Loucy (cell line): ENCODE data around the gene TSTD2.

Source experiments
- H2AFZ ChIP-seq: fragments of 200-600 bp; sonication (generic); 2 replicates; pipeline ENCODE4 v1.6.0; 2016; ENCODE audit warnings: antibody characterized with exemption, mild to moderate bottlenecking, low read length, moderate library complexity
- H3F3A ChIP-seq: fragments of 200-600 bp; 2 replicates; pipeline ENCODE4 v1.6.0; 2016; ENCODE audit warnings: antibody characterized with exemption, low read depth, mild to moderate bottlenecking
- H3K27me3 ChIP-seq: fragments of 200-600 bp; sonication (generic); 2 replicates; pipeline ENCODE4 v1.6.1; 2014; ENCODE audit warnings: low read length, mild to moderate bottlenecking; ENCODE audit not compliant: insufficient read depth, poor library complexity, severe bottlenecking
- H3K36me3 ChIP-seq: fragments of 200-600 bp; sonication (generic); 2 replicates; pipeline ENCODE4 v1.6.1; 2016; ENCODE audit warnings: low read length; ENCODE audit not compliant: insufficient read depth
- H3K4me1 ChIP-seq: fragments of 200-600 bp; sonication (generic); 2 replicates; pipeline ENCODE4 v1.5.1; 2014; ENCODE audit warnings: low read length, mild to moderate bottlenecking; ENCODE audit not compliant: insufficient read depth, poor library complexity, severe bottlenecking
- H3K4me2 ChIP-seq: fragments of 200-600 bp; sonication (generic); 2 replicates; pipeline ENCODE4 v1.6.0; 2014; ENCODE audit warnings: antibody characterized with exemption, low read length, low read depth, mild to moderate bottlenecking; ENCODE audit not compliant: poor library complexity, severe bottlenecking
- H3K4me3 ChIP-seq: fragments of 200-600 bp; sonication (generic); 2 replicates; pipeline ENCODE4 v1.5.1; 2014; ENCODE audit warnings: low read length, mild to moderate bottlenecking, mixed read lengths; ENCODE audit not compliant: poor library complexity, severe bottlenecking
- H3K79me2 ChIP-seq: fragments of 200-600 bp; sonication (generic); 2 replicates; pipeline ENCODE4 v1.6.1; 2014; ENCODE audit warnings: low read length; ENCODE audit not compliant: insufficient read depth
- H3K9ac ChIP-seq: fragments of 200-600 bp; sonication (generic); 2 replicates; pipeline ENCODE4 v1.6.0; 2014; ENCODE audit warnings: mild to moderate bottlenecking, low read depth, low read length, moderate library complexity; ENCODE audit not compliant: poor library complexity, severe bottlenecking
- H3K9me2 ChIP-seq: fragments of 200-600 bp; sonication (generic); replicated peaks from 2 replicates; pipeline ENCODE4 v1.6.1; 2016; ENCODE audit warnings: low read depth, low read length, mixed read lengths
- H3K9me3 ChIP-seq: fragments of 200-600 bp; sonication (generic); 2 replicates; pipeline ENCODE4 v1.6.1; 2014; ENCODE audit warnings: mild to moderate bottlenecking, antibody characterized with exemption, low read length, low read depth; ENCODE audit not compliant: insufficient read depth
- H4K20me1 ChIP-seq: fragments of 200-600 bp; sonication (generic); 2 replicates; pipeline ENCODE4 v1.6.0; 2014; ENCODE audit warnings: antibody characterized with exemption, low read length, mild to moderate bottlenecking; ENCODE audit not compliant: insufficient read depth, poor library complexity, severe bottlenecking
- EZH2phosphoT487 ChIP-seq: fragments of 200-600 bp; IDR thresholded peaks from 2 replicates; pipeline ENCODE4 v1.6.1; 2018; ENCODE audit warnings: antibody characterized with exemption, mild to moderate bottlenecking, moderate library complexity, borderline replicate concordance
- TF ChIP-seq, protein P1 (sequence below): fragments of 200-600 bp; sonication (generic); conservative IDR thresholded peaks from 2 replicates; pipeline ENCODE4 v1.5.1; 2014; ENCODE audit warnings: mild to moderate bottlenecking, antibody characterized with exemption, low read length

Gene TSTD2

GRCh38 chr9:97601228-97601898, 31.8 kb downstream of the TSTD2 start:
- no peaks in the 10 kb centered on the region for H3K27me3 ChIP-seq
- no peak overlapping the region for H3K4me2 ChIP-seq
- no peaks in the 10 kb centered on the region for H3F3A ChIP-seq
- H3K9me2 ChIP-seq, result no peaks in the 10 kb centered on the region
- no peaks in the 10 kb centered on the region for H4K20me1 ChIP-seq
- H3K79me2 ChIP-seq, result no peaks in the 10 kb centered on the region
- no peaks in the 10 kb centered on the region for H3K9me3 ChIP-seq
- H3K36me3 ChIP-seq, result peaks cover 60% of the 10 kb centered on the region; the same call in 1 of the 2 replicates
- TF ChIP-seq EZH2phosphoT487, result no peak
- TF ChIP-seq, protein P1, sequence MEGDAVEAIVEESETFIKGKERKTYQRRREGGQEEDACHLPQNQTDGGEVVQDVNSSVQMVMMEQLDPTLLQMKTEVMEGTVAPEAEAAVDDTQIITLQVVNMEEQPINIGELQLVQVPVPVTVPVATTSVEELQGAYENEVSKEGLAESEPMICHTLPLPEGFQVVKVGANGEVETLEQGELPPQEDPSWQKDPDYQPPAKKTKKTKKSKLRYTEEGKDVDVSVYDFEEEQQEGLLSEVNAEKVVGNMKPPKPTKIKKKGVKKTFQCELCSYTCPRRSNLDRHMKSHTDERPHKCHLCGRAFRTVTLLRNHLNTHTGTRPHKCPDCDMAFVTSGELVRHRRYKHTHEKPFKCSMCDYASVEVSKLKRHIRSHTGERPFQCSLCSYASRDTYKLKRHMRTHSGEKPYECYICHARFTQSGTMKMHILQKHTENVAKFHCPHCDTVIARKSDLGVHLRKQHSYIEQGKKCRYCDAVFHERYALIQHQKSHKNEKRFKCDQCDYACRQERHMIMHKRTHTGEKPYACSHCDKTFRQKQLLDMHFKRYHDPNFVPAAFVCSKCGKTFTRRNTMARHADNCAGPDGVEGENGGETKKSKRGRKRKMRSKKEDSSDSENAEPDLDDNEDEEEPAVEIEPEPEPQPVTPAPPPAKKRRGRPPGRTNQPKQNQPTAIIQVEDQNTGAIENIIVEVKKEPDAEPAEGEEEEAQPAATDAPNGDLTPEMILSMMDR, result no peak
- H3K4me3 ChIP-seq, result no peak overlapping the region
- no peak overlapping the region for H3K9ac ChIP-seq
- H3K4me1 ChIP-seq, result no peaks in the 10 kb centered on the region
- H2AFZ ChIP-seq, result no peak overlapping the region

DNA sequence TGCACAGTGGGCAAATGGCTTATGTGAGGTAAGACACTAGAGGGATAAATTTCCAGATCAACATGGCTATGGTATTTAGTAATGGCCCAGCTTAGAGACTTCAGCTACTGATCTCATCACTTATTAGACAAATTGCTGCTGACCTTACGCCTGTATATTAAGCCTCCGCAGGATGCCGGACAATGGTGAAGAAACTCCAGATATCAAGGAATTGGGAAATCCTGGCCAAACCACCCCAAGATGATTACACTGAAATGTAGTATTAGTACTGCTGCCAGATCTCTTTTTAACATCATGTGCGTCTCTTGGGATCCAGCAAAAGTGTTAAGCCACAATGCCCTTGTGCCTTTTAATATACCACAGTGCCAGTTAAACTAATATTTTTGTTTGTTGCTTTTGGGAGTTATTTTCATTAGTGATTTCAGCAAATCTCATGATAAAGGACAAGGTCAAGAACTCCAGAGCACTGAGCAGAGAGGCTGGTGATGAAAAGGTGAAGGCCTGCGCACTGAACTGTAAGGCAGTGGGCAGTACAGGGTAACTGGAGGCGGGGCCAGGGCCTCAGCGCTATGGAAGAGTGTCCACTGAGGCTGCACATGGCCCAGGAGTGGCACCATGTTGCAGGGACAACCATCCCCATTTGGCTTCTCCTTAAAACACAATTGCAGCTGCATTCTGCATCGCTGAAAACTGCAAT, 32.5 kb downstream of the TSTD2 start:
- Histone ChIP-seq H3K4me2 (no peak overlapping the region), H3K4me1 (no peaks in the 10 kb centered on the region), H3K9me3 (no peaks in the 10 kb centered on the region), H3K9ac (no peak overlapping the region), H2AFZ (no peak overlapping the region), H3K9me2 (no peaks in the 10 kb centered on the region), H3K36me3 (peaks cover 60% of the 10 kb centered on the region; the same call in 1 of the 2 replicates), H3K27me3 (no peaks in the 10 kb centered on the region), H3K4me3 (no peak overlapping the region), H3F3A (no peaks in the 10 kb centered on the region), H4K20me1 (no peaks in the 10 kb centered on the region), H3K79me2 (no peaks in the 10 kb centered on the region)
- TF ChIP-seq, protein P1, result no peak
- no peak for TF ChIP-seq EZH2phosphoT487

DNA sequence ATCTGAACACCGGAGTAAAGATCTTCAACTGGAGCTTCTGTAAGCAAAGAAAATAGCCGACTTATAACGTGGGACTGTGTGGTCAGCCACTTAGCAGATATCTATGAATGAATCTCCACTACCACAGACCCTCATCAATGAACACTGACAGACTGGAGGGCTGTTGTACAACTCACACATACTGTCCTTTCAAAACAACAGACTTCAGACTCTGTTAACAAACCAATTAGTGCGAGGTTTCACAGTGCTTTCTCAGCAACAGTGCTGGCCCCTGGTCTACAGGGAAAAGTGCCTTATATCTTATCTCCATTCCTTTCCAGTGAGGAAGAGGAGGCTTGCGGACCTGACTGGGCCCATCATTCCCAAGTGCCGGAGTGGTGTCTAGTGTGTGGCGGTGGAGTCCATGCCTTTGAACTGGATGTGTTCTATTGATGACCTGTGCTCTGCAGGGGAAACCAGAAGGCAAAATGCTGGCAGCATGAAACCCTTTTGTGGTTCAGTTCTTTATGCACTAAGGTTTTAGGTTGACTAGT, 33.8 kb downstream of the TSTD2 start:
- no peak overlapping the region for H2AFZ ChIP-seq
- no peak overlapping the region for H3K4me2 ChIP-seq
- no peaks in the 10 kb centered on the region for H4K20me1 ChIP-seq
- H3F3A ChIP-seq, result no peaks in the 10 kb centered on the region
- H3K9me2 ChIP-seq, result no peaks in the 10 kb centered on the region
- H3K79me2 ChIP-seq, result no peaks in the 10 kb centered on the region
- H3K9me3 ChIP-seq, result no peaks in the 10 kb centered on the region
- H3K9ac ChIP-seq, result no peak overlapping the region
- no peaks in the 10 kb centered on the region for H3K4me1 ChIP-seq
- TF ChIP-seq, protein P1, result no peak
- no peak for TF ChIP-seq EZH2phosphoT487
- no peaks in the 10 kb centered on the region for H3K27me3 ChIP-seq
- no peak overlapping the region for H3K4me3 ChIP-seq
- H3K36me3 ChIP-seq, result peaks cover 48% of the 10 kb centered on the region; the same call in 1 of the 2 replicates
